GM12878 (cell line): ENCODE data around the gene WDFY3. TPM values are rescaled to one million over a fixed set of nuclear protein-coding genes. Genes with fewer than 3 reads are reported as not detected.

Source experiments
- ATAC-seq: fragments of 200-7000 bp; cut with Tn5 transposase; 3 replicates; pipeline ENCODE4 v1.9.1; 2020; ENCODE audit warnings: mild to moderate bottlenecking, moderate library complexity
- BruUV-seq: library from RNA; stranded (reverse); fragments of 400-500 nt; replicated peaks from 2 replicates; lab custom pipeline; 2021; lab: Mats Ljungman, UMichigan
- CTCF ChIA-PET: fragments of 300-600 bp; sonication (Branson Sonifier 250); formaldehyde crosslinking; extraction: SDS; loops from one replicate; lab custom pipeline; 2021; ENCODE audit warnings: inconsistent platforms; lab: Yijun Ruan, JAX
- POLR2A ChIA-PET: fragments of 350-600 bp; formaldehyde crosslinking; extraction: SDS; loops from one replicate; lab custom pipeline; 2021; ENCODE audit warnings: inconsistent platforms; lab: Charles Lee
- RAD21 ChIA-PET: fragments of 300-600 bp; sonication (Branson Sonifier 250); formaldehyde crosslinking; loops from one replicate; lab custom pipeline; 2023; ENCODE audit warnings: antibody characterized with exemption; ENCODE audit not compliant: unreplicated experiment; lab: Charles Lee
- SMC1A ChIA-PET: fragments of 300-600 bp; sonication (Branson Sonifier 250); formaldehyde crosslinking; loops from one replicate; lab custom pipeline; 2023; ENCODE audit not compliant: unreplicated experiment, uncharacterized antibody; lab: Charles Lee
- DNase-seq: peaks from one replicate; pipeline ENCODE4 v3.0.0-alpha.2; 2011; ENCODE audit warnings: low read depth, low spot score
- FAIRE-seq: peaks from 3 replicates; lab custom pipeline; 2011; peaks lifted over from hg19 to GRCh38; lab: Jason Lieb, UNC
- H2AFZ ChIP-seq: 2 replicates; pipeline ENCODE4 v1.6.0; 2011; ENCODE audit warnings: low read depth, low read length, control low read depth; ENCODE audit not compliant: control insufficient read depth
- H3K27ac ChIP-seq: 2 replicates; pipeline ENCODE4 v1.5.1; 2011; ENCODE audit warnings: control low read depth; ENCODE audit not compliant: control insufficient read depth, insufficient read depth
- H3K27me3 ChIP-seq, 2 experiments: replicated peaks in 1 of 2; 2 replicates each; pipeline versions ENCODE4 v1.6.0 to v1.6.1; 2011; ENCODE audit warnings: low read length in 1 of 2; ENCODE audit not compliant: control insufficient read depth in 2 of 2, insufficient read depth in 2 of 2
- H3K36me3 ChIP-seq, 2 experiments: 2 replicates each; pipeline ENCODE4 v1.5.1; 2011; ENCODE audit warnings: low read length in 1 of 2; ENCODE audit not compliant: control insufficient read depth in 2 of 2, insufficient read depth in 2 of 2
- H3K4me1 ChIP-seq: 2 replicates; pipeline ENCODE4 v1.6.1; 2011; ENCODE audit warnings: mild to moderate bottlenecking, low read length, moderate library complexity, mixed read lengths; ENCODE audit not compliant: control insufficient read depth, insufficient read depth
- H3K4me2 ChIP-seq: 2 replicates; pipeline ENCODE4 v1.6.0; 2011; ENCODE audit warnings: control low read depth; ENCODE audit not compliant: control insufficient read depth, insufficient read depth
- H3K4me3 ChIP-seq: fragments of 200-600 bp; sonication (generic); 2 replicates; pipeline ENCODE4 v1.5.1; 2016
- H3K79me2 ChIP-seq: 2 replicates; pipeline ENCODE4 v1.6.0; 2011; ENCODE audit warnings: low read length; ENCODE audit not compliant: control insufficient read depth, insufficient read depth
- H3K9ac ChIP-seq: 2 replicates; pipeline ENCODE4 v1.8.0; 2011; ENCODE audit warnings: low read length, control low read depth, mixed read lengths; ENCODE audit not compliant: control insufficient read depth, insufficient read depth
- H3K9me3 ChIP-seq: replicated peaks from 3 replicates; pipeline ENCODE4 v1.5.1; 2011; ENCODE audit warnings: mild to moderate bottlenecking, low read length; ENCODE audit not compliant: control insufficient read depth, insufficient read depth
- H4K20me1 ChIP-seq: 2 replicates; pipeline ENCODE4 v1.6.0; 2011; ENCODE audit not compliant: control insufficient read depth, insufficient read depth
- CBX3 ChIP-seq: fragments of 200-600 bp; sonication (generic); IDR thresholded peaks from 2 replicates; pipeline ENCODE4 v1.6.1; 2016; ENCODE audit warnings: low read depth, borderline replicate concordance
- CEBPB ChIP-seq, 2 experiments: fragments of 150-350 bp in 1 of 2; IDR thresholded peaks; 2 replicates each; pipeline ENCODE4 v1.6.1; 2012 to 2014; ENCODE audit warnings: low read depth in 2 of 2, low read length in 2 of 2, borderline replicate concordance in 1 of 2, inconsistent platforms in 1 of 2
- CHD1 ChIP-seq: IDR thresholded peaks from 2 replicates; pipeline ENCODE4 v1.6.1; 2012; ENCODE audit warnings: low read depth, low read length, improper control_type of control experiment
- EP300 ChIP-seq, 2 experiments: fragments of 150-350 bp in 1 of 2; IDR thresholded peaks; 2 replicates each; pipeline ENCODE4 v1.6.1; 2011 to 2012; ENCODE audit warnings: low read depth in 2 of 2, low read length in 2 of 2, borderline replicate concordance in 1 of 2, improper control_type of control experiment in 1 of 2, inconsistent platforms in 1 of 2; ENCODE audit not compliant: control insufficient read depth in 1 of 2
- FOXK2 ChIP-seq: fragments of 450-650 bp; IDR thresholded peaks from 2 replicates; pipeline ENCODE4 v1.6.1; 2017; ENCODE audit warnings: mild to moderate bottlenecking, moderate library complexity
- HDAC6 ChIP-seq: fragments of 200-600 bp; sonication (generic); IDR thresholded peaks from one replicate; pipeline ENCODE4 v1.8.0; 2017; ENCODE audit warnings: antibody characterized with exemption; ENCODE audit not compliant: unreplicated experiment
- IKZF1 ChIP-seq: fragments of 450-650 bp; conservative IDR thresholded peaks from 2 replicates; pipeline ENCODE4 v1.6.1; 2017; ENCODE audit warnings: antibody characterized with exemption, mild to moderate bottlenecking
- JUND ChIP-seq: IDR thresholded peaks from 2 replicates; pipeline ENCODE4 v1.6.1; 2012; ENCODE audit warnings: low read depth, mild to moderate bottlenecking, low read length, improper control_type of control experiment, moderate library complexity
- MEF2A ChIP-seq: IDR thresholded peaks from 2 replicates; pipeline ENCODE4 v1.6.1; 2011; ENCODE audit warnings: low read depth, mild to moderate bottlenecking, low read length, moderate library complexity; ENCODE audit not compliant: insufficient read depth
- MYC ChIP-seq: IDR thresholded peaks from 2 replicates; pipeline ENCODE4 v1.6.1; 2011; ENCODE audit warnings: mild to moderate bottlenecking, low read length, moderate library complexity, inconsistent platforms; ENCODE audit not compliant: insufficient read depth, insufficient replicate concordance, insufficient read length, severe bottlenecking
- TBL1XR1 ChIP-seq: IDR thresholded peaks from 2 replicates; pipeline ENCODE4 v1.6.1; 2012; ENCODE audit warnings: low read depth, low read length, improper control_type of control experiment
- ZNF217 ChIP-seq: fragments of 450-650 bp; IDR thresholded peaks from 2 replicates; pipeline ENCODE4 v1.6.1; 2017; ENCODE audit warnings: antibody characterized with exemption, mild to moderate bottlenecking
- WGBS: methylation state at CpG from one replicate; pipeline ENCODE4 v1.1.6; 2016; ENCODE audit warnings: low lambda C conversion rate; ENCODE audit not compliant: insufficient replicate concordance, insufficient coverage; ENCODE audit errors: missing lambda C conversion rate; 5-methylcytosine and 5-hydroxymethylcytosine counted together
- in situ Hi-C: fragments of 300-500 bp; cut with MboI; formaldehyde crosslinking; loops from 9 replicates; pipeline ENCODE4 v1.14.3; 2018; ENCODE audit warnings: mixed read lengths
- intact Hi-C: fragments of 100-400 bp; cut with micrococcal nuclease; formaldehyde crosslinking; loops from one replicate; pipeline ENCODE4 v1.14.2; 2022; ENCODE audit not compliant: unreplicated experiment
- polyA plus RNA-seq, 11 experiments: library from polyadenylated mRNA; depleted of rRNA in 4 of 11; unstranded in 6 of 11; stranded (reverse) in 5 of 11; fragments of >200 nt; fragmentation: Nextera tagmentation in 4 of 11; fragmentation: Illumina TruSeq in 1 of 11; extraction: Ambion mirVana in 4 of 11; extraction: Trizol in 1 of 11; gene quantifications; 1 replicate in 1 of 11; 2 replicates in 10 of 11; pipeline versions ENCODE4 v1.2.1 to v1.2.3, GENCODE V29; 2011 to 2016; ENCODE audit warnings: inconsistent platforms in 2 of 11, missing spikeins in 2 of 11, low read depth in 1 of 11
- total RNA-seq, 4 experiments: library from RNA; depleted of rRNA in 3 of 4; stranded (reverse); fragments of >200 nt in 3 of 4; fragmentation: Illumina TruSeq in 1 of 4; extraction: Trizol in 1 of 4; gene quantifications; 2 replicates each; pipeline versions ENCODE4 v1.2.1 to v1.2.3, GENCODE V29; 2013 to 2021
- TF ChIP-seq, protein P1 (sequence below): fragments of 450-650 bp; IDR thresholded peaks from 2 replicates; pipeline ENCODE4 v1.6.1; 2017; ENCODE audit warnings: mild to moderate bottlenecking, moderate library complexity
- TF ChIP-seq, protein P2 (sequence below): fragments of 450-650 bp; IDR thresholded peaks from 2 replicates; pipeline ENCODE4 v1.6.1; 2018; ENCODE audit warnings: mild to moderate bottlenecking, low read depth, moderate library complexity; ENCODE audit not compliant: partially characterized antibody

Gene WDFY3
- total and polyA plus RNA-seq, 10 of the 15 experiments (the other 5 are each of a cell fraction or from before 2014, with no cell fraction given) = 0.01 to 0.23 (median 0.12) TPM; not detected in 2

DNA sequence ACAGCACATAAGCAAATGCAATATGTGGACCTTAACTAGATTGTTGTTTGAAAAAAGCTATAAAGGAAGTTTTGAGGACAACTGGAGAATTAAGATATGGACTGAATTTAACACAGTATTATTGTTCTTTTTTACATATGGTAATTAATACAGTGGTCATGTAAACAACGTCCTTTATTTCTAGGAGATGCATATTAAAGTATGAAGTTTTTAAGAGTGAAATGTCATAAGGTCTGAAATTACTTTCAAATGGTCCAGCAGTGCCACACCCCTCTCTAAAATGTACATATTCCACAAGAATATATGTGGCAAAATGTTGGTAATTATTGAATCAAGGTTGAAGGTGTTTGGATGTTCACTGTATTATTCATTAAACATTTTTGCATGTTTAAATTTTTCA, 40.9 kb downstream of the WDFY3 start:
- no peaks in the 10 kb centered on the region for H3K27me3 ChIP-seq
- ChIA-PET POLR2A (no interaction called here), CTCF (no interaction called here), SMC1A (no interaction called here), RAD21 (no interaction called here)
- no peak overlapping the region for H3K27ac ChIP-seq
- intact Hi-C loops (no loop called here), in situ Hi-C loops (no loop called here)
- H3K79me2 ChIP-seq = no peaks in the 10 kb centered on the region
- no peak for ATAC-seq
- no peak for FAIRE-seq
- H4K20me1 ChIP-seq = no peaks in the 10 kb centered on the region
- no peak for DNase-seq
- no peaks in the 10 kb centered on the region for H3K36me3 ChIP-seq
- no peak overlapping the region for H2AFZ ChIP-seq
- no peaks in the 10 kb centered on the region for H3K4me1 ChIP-seq
- 7% methylated on average over 1 of the region's 1 CpG for WGBS
- H3K9me3 ChIP-seq = no peaks in the 10 kb centered on the region
- BruUV-seq = no TSS peak
- H3K4me2 ChIP-seq = no peak overlapping the region
- no peak overlapping the region for H3K9ac ChIP-seq
- no peak overlapping the region for H3K4me3 ChIP-seq
- TF ChIP-seq CEBPB (IDR thresholded peaks at IDR 0.05; ENCODE audit: borderline replicate concordance in 1 of 2, low read depth in 2 of 2, low read length in 2 of 2) = no peak
- TF ChIP-seq, protein P1, sequence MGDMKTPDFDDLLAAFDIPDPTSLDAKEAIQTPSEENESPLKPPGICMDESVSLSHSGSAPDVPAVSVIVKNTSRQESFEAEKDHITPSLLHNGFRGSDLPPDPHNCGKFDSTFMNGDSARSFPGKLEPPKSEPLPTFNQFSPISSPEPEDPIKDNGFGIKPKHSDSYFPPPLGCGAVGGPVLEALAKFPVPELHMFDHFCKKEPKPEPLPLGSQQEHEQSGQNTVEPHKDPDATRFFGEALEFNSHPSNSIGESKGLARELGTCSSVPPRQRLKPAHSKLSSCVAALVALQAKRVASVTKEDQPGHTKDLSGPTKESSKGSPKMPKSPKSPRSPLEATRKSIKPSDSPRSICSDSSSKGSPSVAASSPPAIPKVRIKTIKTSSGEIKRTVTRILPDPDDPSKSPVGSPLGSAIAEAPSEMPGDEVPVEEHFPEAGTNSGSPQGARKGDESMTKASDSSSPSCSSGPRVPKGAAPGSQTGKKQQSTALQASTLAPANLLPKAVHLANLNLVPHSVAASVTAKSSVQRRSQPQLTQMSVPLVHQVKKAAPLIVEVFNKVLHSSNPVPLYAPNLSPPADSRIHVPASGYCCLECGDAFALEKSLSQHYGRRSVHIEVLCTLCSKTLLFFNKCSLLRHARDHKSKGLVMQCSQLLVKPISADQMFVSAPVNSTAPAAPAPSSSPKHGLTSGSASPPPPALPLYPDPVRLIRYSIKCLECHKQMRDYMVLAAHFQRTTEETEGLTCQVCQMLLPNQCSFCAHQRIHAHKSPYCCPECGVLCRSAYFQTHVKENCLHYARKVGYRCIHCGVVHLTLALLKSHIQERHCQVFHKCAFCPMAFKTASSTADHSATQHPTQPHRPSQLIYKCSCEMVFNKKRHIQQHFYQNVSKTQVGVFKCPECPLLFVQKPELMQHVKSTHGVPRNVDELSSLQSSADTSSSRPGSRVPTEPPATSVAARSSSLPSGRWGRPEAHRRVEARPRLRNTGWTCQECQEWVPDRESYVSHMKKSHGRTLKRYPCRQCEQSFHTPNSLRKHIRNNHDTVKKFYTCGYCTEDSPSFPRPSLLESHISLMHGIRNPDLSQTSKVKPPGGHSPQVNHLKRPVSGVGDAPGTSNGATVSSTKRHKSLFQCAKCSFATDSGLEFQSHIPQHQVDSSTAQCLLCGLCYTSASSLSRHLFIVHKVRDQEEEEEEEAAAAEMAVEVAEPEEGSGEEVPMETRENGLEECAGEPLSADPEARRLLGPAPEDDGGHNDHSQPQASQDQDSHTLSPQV = no peak
- no peak for TF ChIP-seq MEF2A
- TF ChIP-seq FOXK2 = no peak
- no peak for TF ChIP-seq JUND
- TF ChIP-seq CBX3 = no peak
- TF ChIP-seq EP300 (IDR thresholded peaks at IDR 0.05; ENCODE audit: borderline replicate concordance in 1 of 2, control insufficient read depth in 1 of 2, low read depth in 2 of 2, low read length in 2 of 2) = no peak
- TF ChIP-seq CHD1 = no peak
- no peak for TF ChIP-seq ZNF217
- TF ChIP-seq IKZF1 = no peak
- no peak for TF ChIP-seq TBL1XR1
- TF ChIP-seq MYC = no peak
- no peak for TF ChIP-seq HDAC6
- TF ChIP-seq, protein P2, sequence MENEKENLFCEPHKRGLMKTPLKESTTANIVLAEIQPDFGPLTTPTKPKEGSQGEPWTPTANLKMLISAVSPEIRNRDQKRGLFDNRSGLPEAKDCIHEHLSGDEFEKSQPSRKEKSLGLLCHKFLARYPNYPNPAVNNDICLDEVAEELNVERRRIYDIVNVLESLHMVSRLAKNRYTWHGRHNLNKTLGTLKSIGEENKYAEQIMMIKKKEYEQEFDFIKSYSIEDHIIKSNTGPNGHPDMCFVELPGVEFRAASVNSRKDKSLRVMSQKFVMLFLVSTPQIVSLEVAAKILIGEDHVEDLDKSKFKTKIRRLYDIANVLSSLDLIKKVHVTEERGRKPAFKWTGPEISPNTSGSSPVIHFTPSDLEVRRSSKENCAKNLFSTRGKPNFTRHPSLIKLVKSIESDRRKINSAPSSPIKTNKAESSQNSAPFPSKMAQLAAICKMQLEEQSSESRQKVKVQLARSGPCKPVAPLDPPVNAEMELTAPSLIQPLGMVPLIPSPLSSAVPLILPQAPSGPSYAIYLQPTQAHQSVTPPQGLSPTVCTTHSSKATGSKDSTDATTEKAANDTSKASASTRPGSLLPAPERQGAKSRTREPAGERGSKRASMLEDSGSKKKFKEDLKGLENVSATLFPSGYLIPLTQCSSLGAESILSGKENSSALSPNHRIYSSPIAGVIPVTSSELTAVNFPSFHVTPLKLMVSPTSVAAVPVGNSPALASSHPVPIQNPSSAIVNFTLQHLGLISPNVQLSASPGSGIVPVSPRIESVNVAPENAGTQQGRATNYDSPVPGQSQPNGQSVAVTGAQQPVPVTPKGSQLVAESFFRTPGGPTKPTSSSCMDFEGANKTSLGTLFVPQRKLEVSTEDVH = no peak
